Glutamatergic neuron (in vitro differentiated cells): ENCODE data around the gene FPGS. TPM values are rescaled to one million over a fixed set of nuclear protein-coding genes. Genes with fewer than 3 reads are reported as not detected.

Experiments
- DNase-seq: peaks from one replicate; pipeline ENCODE4 v3.0.0; 2022
- H3K27ac Mint-ChIP-seq: one replicate; pipeline ENCODE4 v1.8.0; 2020; ENCODE audit warnings: mild to moderate bottlenecking, mixed read lengths, inconsistent platforms; ENCODE audit not compliant: unreplicated experiment
- H3K27me3 Mint-ChIP-seq: one replicate; pipeline ENCODE4 v1.8.0; 2020; ENCODE audit warnings: mild to moderate bottlenecking, moderate library complexity, mixed read lengths, inconsistent platforms; ENCODE audit not compliant: unreplicated experiment
- H3K36me3 Mint-ChIP-seq: one replicate; pipeline ENCODE4 v1.8.0; 2020; ENCODE audit warnings: mild to moderate bottlenecking, mixed read lengths, inconsistent platforms; ENCODE audit not compliant: unreplicated experiment
- H3K4me1 Mint-ChIP-seq: one replicate; pipeline ENCODE4 v1.8.0; 2020; ENCODE audit warnings: mild to moderate bottlenecking, low read depth, mixed read lengths, inconsistent platforms; ENCODE audit not compliant: unreplicated experiment
- H3K4me3 Mint-ChIP-seq: one replicate; pipeline ENCODE4 v1.8.0; 2020; ENCODE audit warnings: mild to moderate bottlenecking, mixed read lengths, inconsistent platforms; ENCODE audit not compliant: unreplicated experiment
- H3K9me3 Mint-ChIP-seq: one replicate; pipeline ENCODE4 v1.8.0; 2020; ENCODE audit warnings: mild to moderate bottlenecking, moderate library complexity, mixed read lengths, inconsistent platforms; ENCODE audit not compliant: unreplicated experiment
- CTCF ChIP-seq: fragments of 200-600 bp; sonication (generic); IDR thresholded peaks from one replicate; pipeline ENCODE4 v1.5.0; 2021; ENCODE audit not compliant: partially characterized antibody, unreplicated experiment
- microRNA-seq: library from miRNA; unstranded; fragments of <30 nt; microRNA quantifications from one replicate; pipeline ENCODE4, GENCODE V29; 2020; ENCODE audit not compliant: unreplicated experiment
- total RNA-seq: library from RNA; stranded (reverse); fragmentation: NEBNext Ultra II Directional; extraction: Animal tissue kit (Norgen Biotek cat#: 25700); gene quantifications from one replicate; pipeline ENCODE4 v1.2.1, GENCODE V29; 2021; ENCODE audit not compliant: unreplicated experiment

The FPGS gene
- total RNA-seq, 1 donor from 2014 or later, result 44.2 TPM

GRCh38 chr9:127860779-127861178 is 58.1 kb downstream of the FPGS start:
- peaks cover 3% of the 10 kb centered on the region for H3K4me1 Mint-ChIP-seq
- H3K27me3 Mint-ChIP-seq, result peaks cover 3% of the 10 kb centered on the region
- no peak for DNase-seq
- peaks cover 3% of the 10 kb centered on the region for H3K9me3 Mint-ChIP-seq
- no peaks in the 10 kb centered on the region for H3K36me3 Mint-ChIP-seq
- H3K27ac Mint-ChIP-seq, result no peak overlapping the region
- no peak for TF ChIP-seq CTCF
- no peak overlapping the region for H3K4me3 Mint-ChIP-seq

DNA sequence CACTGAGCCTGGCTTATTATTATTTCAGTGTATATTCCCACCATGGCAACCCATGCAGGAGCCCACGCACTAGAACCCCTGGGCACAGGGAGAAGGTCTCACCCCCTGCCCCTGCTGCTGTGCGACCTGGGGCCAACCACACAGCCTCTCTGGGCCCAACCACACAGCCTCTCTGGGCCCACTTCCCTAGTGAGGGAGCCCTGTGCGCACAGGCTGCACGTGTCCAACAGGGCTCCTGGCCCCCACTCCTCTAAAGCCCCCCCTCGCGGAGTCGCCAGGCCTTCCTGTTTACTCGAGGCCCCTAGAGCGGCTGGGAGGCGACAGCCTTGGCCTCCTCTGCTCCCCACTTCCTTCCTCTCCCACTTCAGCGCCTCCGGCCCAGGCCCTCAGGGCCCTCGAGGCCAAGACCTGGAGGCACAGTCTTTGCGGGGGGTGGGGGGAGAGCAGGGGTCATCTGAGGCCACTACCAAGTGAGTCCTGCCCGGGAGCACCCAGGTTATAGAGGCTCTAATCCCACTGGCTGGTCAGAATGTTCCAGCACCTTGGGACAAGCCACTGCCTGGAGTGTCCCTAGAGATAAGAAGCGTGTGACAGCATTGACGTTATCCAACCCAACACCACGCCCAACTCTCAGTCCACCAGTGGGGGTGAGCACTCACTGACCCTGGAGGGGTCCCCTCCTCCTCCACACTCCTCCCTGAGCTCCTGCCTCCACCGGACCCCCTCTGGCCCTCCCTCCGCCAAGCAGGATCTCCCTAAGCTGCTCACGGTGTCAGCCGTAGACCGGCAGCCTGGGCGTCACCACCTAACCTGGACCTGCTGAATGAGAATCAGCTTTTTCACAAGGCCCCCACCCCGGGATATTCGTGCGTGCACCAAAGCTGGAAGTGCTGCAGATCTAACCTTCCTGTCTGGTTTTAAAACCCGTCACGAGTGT is 59.7 kb downstream of the FPGS start:
- Mint-ChIP-seq H3K4me1 (peaks cover 3% of the 10 kb centered on the region), H3K27ac (no peak overlapping the region), H3K9me3 (peaks cover 1% of the 10 kb centered on the region), H3K27me3 (peaks cover 5% of the 10 kb centered on the region), H3K36me3 (no peaks in the 10 kb centered on the region), H3K4me3 (no peak overlapping the region)
- TF ChIP-seq CTCF, result no peak
- DNase-seq, result no peak

DNA sequence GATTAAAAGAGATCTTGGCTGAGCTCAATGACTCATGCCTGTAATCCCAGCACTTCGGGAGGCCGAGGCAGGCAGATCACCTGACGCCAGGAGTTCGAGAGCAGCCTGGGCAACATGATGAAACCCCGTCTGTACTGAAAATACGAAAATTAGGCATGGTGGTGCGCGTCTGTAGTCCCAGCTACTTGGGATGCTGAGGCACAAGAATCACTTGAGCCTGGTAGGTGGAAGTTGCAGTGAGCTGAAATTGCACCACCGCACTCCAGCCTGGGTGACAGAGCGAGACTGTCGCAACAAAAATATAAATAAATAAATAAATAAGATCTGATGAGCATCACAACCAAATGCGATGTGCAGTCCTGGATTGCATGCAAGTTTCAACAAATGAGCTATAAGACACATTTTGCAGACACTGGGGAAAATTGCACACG is 60.5 kb downstream of the FPGS start:
- DNase-seq, result no peak
- no peak for TF ChIP-seq CTCF
- H3K4me1 Mint-ChIP-seq, result no peaks in the 10 kb centered on the region
- H3K4me3 Mint-ChIP-seq, result no peak overlapping the region
- peaks cover 1% of the 10 kb centered on the region for H3K9me3 Mint-ChIP-seq
- peaks cover 5% of the 10 kb centered on the region for H3K27me3 Mint-ChIP-seq
- H3K27ac Mint-ChIP-seq, result no peak overlapping the region
- H3K36me3 Mint-ChIP-seq, result no peaks in the 10 kb centered on the region

Small RNA genes lying within 50 kb of the gene (microRNA-seq; reads per million reads assigned to microRNA genes)
- gene MIR2861, result not detected
- not detected for gene MIR3960

Other genes with a start within 250 kb of the FPGS start
- gene STXBP1, start 190.6 kb upstream of the FPGS start, total RNA-seq, result 402 TPM
- gene CFAP157, start 95.9 kb upstream of the FPGS start, total RNA-seq, result 0.61 TPM
- 10.1 TPM for gene PTRH1, start 87.2 kb upstream of the FPGS start, total RNA-seq
- not detected for gene TTC16, start 86.8 kb upstream of the FPGS start, total RNA-seq
- 27.5 TPM for gene TOR2A, start 67.6 kb upstream of the FPGS start, total RNA-seq
- 71.7 TPM for gene SH2D3C, start 24.2 kb upstream of the FPGS start, total RNA-seq
- 83.9 TPM for gene CDK9, start 16.8 kb upstream of the FPGS start, total RNA-seq
- gene ENG, start 51.8 kb downstream of the FPGS start, total RNA-seq, result not detected
- 121 TPM for gene AK1, start 74.8 kb downstream of the FPGS start, total RNA-seq
- gene ST6GALNAC6, start 96.7 kb downstream of the FPGS start, total RNA-seq, result 26.1 TPM
- 15.8 TPM for gene ST6GALNAC4, start 114.2 kb downstream of the FPGS start, total RNA-seq
- 11.9 TPM for gene PIP5KL1, start 127.9 kb downstream of the FPGS start, total RNA-seq
- 35.3 TPM for gene DPM2, start 135.0 kb downstream of the FPGS start, total RNA-seq
- gene EEIG1, start 178.1 kb downstream of the FPGS start, total RNA-seq, result 15.8 TPM